ENCODE measurements around the gene GRIK4. TPM values are rescaled to one million over a fixed set of nuclear protein-coding genes. Genes with fewer than 3 reads are reported as not detected.

The GRIK4 gene
- total RNA-seq, 1 donor from 2014 or later, result 0.10 TPM

DNA sequence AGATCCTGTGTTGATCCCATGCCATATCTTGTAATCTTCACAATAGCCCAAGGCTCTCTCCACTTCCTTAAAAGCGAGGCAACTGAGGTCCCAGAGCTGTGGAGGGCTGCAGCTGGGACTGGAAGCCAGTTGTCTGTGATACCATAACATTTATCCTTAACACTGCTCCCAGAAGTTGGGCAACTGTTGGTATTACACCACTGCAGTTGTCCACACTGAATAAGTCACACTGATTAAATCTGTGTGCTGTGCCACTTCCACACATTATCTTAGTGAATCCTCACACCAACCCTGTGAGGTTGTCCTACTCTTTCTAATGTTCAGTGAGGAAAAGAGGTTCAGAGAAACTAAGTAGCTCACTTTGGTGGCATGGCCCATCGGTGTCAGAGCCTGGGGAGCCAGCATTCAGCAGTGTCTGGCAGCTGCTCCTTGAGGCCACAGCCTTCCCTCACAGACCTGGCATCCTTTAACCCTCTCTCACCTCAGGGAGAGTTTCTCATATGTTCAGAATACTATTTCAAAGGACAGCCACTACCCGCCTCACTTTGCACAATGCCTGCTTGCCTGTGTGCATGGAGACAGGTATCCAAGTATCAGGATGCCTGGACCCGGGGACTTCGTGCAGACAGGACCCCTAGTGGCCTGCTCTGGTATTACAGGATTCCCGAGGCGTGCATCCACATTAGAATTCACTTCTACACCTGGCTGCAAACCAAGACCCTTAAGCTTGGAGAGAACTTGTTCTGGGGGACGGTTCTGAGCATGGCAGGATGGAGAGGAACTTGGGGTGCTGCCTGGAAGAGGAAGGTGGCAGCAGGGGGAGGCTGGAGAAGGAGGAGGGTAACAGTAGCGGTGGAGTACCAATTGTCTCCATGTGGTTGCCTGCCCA is 290.5 kb downstream of the GRIK4 start:
- DNase-seq (ENCODE audit: low spot score), result no peak

DNA sequence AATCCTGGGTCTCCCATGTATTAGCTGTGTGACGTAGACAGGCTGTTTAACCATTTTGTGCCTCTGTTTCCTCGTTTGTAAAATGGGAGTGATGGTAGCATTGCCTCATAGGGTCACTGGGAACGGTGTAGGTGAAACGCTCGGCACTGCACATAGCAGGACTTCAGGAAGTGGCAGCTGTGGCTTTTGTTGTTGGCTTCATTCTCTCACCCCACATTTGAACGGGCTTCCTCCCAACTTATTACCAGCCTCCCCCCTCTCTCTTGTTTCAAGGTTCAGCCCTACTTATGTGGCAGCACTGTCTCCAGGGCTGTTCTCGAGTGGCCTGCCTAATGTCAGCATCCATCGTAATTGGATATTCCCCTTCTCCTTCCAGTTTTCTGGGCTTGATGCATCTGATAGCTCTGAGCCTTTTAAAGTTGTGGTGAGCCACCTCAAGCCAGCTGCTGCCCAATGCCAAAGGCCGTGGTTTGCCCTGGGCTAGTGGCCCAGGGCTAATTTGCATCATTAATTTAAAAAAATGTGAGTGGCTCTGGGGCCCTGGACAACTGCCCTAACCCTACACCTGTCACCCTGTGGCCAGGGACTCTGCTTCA is 294.5 kb downstream of the GRIK4 start:
- no peak for DNase-seq (ENCODE audit: low spot score)

DNA sequence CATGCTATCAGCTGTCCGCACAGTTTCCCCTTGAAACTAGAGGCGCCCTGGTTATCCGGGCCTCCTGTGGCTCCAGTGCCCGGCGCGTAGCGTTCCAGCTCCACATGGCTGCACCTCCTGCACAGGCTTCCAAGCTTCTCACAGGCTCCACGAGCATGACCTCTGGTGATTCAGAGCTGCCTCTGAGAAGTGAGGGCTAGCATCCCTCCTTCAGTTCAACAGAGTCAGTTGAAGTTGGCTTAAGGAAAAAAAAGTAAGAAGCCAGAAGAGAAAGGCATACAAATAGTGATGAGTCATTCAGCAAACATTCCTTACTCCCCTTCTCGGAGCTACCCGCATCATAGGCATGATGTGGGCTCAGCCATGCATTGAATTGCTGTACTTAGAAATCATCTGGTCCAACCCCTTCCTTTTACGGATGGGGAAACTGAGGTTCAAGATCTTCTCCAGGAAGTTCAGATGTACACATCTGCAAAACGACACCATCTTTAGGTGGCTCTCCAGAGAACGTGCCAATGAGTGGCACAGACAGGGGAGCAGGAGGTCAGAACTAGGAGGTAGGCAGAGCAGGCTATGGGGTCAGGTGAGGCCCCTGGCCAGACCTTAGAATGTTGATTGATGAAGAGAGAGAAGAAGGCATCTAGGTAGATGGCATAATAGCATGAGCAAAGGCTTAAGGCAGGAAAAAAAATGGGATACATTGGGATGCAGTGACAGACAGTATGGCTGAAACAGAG is 296.0 kb downstream of the GRIK4 start:
- no peak for DNase-seq (ENCODE audit: low spot score)

DNA sequence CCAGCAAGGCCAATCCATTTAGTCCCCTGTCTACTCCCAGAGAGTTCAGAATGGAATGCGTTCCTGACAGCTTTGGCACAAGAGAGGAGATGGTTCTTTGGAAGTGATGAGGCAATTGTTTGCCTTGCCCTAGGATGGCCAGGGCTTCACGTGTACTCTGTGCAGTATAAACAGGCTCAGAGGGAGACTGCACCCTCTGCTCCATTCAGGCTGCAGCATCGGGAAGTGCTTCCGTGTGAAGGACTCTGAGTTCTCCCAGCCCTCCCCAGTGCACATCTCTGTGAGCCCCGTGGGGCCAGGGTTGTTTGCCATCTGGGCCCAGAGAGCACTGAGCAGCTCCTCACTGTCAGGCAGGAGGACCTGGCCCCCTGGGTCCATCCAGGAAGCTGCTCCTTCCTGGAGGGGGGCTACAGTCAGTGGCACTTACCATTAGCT is 297.1 kb downstream of the GRIK4 start:
- no peak for DNase-seq (ENCODE audit: low spot score)

DNA sequence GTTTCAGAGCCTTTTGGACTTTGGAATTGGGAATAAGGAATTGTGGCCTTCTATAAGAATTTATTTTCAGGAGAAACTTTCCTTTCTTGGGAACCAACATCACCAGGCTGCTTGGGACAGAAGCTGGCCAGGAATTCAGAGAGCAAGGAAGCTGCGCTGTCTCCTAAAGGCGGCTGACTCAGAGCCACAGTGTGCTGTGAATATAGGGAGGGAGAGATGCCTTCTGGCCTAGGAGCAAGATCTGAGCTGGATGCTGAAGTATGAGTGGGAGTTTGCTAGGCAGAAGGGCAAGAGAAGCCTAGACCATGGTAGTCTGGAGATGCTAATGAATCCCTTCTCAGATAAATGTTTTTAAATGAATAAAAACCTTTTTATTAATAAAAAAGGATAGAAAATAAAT is 298.7 kb downstream of the GRIK4 start:
- no peak for DNase-seq (ENCODE audit: low spot score)

DNA sequence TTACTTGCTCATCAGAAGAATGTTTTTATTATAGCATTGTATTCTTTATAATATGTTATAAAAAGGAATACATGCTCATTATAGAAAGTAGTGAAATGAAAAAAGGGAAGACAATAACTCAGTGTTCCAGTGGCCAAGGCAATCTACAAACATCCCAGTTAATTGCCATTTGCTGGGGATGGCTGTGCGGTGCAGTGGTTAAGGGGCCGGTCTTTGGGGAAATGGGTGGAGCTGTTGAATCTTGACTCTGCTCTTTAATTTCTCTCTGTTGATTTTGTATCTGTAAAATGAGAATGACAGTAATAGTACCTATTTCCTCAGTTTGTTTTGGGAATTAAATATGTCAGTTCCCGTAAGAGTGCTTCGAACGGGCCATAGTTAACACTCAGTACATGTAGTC is 299.7 kb downstream of the GRIK4 start:
- no peak for DNase-seq (ENCODE audit: low spot score)

DNA sequence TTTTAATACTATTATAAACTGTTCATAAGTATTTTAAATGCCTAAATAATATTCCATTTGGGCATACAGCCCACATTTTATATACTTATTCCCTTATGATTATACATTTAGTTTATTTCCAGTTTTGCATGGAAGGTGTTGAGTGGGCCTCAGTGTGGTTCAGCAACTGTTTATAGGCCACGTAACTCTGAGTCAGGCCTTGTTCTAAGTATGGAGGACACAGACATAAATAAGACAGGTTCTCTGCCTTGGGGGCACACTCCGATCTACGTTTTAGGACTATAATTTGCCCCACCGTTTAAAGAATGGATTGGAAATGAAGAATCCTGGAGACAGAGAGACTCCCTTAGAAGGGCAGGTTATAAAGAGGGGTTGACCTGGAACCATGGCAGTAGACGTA is 300.2 kb downstream of the GRIK4 start:
- DNase-seq (ENCODE audit: low spot score), result no peak

DNA sequence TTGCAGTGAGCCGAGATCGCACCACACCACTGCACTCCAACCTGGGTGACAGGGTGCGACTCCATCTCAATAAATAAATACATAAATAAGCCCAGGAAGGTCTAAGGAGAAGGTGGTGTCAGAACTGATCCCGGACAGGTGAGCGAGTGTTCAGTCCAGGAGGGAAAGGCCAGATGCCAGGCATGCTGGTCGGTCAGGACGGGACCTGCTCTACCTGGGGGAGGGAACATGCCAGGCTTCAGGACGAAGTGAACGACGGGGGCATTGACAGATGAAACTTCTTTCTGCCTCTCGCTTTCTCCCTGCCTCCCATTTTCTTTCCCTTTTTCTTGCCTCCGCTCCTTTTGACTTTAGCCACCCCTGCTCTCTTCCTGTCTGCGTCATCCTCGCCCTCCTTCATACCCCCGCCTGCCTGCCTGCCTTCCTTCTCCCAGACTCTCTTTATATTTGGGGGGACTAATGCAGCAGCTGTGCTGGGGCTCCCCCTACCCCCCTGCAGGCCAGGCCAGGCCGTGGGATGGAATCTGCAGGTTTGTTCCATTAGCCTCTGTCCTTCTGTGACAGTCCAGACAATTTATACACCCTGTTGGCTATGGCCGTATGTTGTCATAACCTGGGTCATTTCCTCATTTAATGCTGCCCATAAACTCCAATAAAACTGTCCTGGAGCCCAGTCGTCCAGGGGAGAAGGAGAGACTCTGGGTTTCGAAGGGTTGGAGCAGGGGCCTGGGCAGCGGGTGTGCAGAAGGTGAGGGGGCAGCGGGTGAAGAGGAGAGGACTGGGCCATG is 303.2 kb downstream of the GRIK4 start:
- DNase-seq (ENCODE audit: low spot score), result no peak

DNA sequence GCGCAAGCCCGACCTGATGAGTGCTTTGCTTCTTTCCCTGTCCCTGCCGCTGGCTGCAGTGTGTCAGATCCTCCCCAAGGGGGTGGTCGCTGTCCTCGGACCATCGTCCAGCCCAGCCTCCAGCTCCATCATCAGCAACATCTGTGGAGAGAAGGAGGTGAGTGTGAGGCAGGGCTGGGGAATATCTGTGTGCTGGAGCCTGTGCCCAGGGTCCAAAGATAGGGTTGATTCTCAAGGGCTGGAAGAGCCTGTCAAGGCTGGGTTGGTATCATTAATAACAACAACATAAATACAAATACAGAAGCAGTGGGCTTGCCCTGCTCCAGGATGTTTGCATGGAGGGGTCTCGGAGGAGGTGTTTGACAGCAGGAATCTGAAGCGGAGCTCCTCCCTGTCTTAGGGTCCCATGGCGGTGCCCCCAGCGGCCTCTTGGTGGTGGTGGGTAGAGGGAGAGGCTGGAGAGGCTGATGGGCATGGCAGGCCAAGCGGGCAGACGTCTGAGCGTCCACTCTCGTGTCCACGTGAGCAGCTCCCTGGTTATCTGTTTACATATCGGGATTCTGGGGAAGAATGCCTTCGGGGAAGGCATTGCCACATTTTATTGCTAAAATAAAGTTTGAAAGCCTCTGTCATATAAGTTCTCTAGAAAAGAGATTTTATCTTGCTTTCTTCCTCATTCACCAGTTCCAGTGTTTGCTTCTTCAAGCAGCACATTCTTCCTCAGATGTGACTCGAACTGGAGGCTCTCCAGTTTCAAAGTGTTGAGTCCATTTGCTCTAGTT is 304.0 kb downstream of the GRIK4 start:
- no peak for DNase-seq (ENCODE audit: low spot score)

DNA sequence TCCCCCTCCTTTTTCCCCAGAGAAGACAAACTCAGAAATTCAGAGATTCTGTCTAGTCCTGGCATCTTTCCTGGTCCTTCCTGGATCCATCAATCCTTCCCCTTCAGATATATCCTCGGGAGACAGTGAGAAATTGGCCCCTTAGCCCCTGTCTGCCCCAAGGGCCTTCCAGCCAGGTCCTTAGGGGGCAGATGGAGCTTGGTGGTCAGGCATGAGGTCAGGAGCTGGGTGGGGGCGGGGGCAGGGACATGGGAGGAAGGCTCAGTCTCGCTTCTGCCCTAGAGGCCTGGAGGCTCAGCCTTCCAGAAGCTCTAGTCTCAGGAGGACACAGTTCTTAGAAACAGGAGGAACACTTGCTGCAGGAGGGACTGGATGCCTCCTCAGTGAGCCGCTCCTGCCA is 304.6 kb downstream of the GRIK4 start:
- no peak for DNase-seq (ENCODE audit: low spot score)

DNA sequence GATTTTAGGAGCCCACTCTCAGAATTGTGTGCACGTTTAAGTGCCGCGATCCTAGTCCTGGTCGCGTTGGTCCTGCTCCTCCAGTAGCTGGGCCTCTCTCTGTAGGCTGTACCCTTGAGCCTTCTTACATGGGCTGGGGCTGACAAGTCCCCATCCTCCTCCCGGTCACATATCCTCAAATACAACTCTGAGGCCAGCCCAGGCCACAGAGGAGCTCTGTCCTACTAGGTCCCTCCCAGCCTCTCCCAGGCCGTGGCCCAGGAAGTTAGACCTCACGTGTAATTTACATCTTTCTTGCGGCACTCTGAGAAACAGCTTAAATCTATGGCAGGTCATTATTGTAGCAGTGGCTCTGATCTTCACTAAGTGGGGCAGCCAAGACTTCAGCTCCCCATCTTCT is 305.2 kb downstream of the GRIK4 start:
- no peak for DNase-seq (ENCODE audit: low spot score)

DNA sequence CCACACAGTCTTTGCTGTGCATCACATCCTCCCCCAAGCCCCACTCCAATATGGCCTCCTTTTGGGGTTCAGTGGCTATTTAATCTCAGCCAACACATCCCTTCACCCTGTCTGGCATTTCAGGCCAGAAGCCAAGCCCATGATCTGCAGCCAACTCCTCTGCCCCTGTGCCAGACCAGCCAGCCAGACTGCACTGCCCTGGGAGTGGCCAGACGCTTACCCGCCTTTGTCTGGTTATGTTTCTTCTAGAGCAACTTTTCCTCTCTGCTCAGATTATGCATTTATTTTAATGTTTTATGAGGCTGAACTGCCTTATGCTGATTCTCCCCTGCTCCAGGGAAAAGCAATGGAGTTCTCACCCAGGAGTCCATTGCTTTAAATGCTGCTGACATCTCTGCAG is 305.6 kb downstream of the GRIK4 start:
- no peak for DNase-seq (ENCODE audit: low spot score)

DNA sequence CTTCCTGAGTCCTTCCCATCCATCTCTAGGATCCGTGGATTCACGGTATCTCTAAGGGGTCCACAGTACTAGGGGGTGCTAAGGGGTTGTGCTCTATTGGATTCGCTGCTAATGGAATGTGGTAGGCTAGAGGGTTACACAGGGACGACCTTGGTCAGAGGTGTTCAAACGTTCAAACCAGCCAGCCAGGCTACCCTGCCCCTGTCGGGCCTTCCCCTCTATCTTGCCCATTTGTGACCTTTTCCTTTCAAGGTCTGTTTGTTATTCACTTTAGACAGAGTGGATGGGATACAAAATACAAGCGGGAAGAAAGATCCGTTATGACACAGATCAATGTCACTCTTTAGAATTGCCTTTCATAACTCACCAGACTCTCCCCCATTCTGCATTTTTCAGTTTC is 306.5 kb downstream of the GRIK4 start:
- no peak for DNase-seq (ENCODE audit: low spot score)

DNA sequence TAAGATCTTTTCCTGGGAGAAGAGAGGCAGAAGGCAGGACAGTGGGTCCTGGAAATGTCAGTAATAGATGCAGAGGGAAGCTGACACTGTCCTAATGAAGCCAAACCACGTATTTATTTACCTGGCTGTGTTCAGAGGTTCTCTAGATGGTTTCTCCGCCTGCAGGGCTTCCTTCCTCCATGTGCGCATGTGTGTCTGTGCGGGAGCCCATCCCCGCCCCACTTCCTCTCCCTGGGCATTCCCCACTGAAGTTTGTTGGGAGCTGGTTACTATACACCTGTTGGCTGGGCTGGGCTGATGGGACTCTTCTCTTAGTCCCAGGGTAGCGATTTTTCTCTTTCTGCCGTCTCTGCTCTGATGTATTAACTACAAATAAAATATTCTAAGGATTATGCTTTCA is 307.5 kb downstream of the GRIK4 start:
- DNase-seq (ENCODE audit: low spot score), result no peak

DNA sequence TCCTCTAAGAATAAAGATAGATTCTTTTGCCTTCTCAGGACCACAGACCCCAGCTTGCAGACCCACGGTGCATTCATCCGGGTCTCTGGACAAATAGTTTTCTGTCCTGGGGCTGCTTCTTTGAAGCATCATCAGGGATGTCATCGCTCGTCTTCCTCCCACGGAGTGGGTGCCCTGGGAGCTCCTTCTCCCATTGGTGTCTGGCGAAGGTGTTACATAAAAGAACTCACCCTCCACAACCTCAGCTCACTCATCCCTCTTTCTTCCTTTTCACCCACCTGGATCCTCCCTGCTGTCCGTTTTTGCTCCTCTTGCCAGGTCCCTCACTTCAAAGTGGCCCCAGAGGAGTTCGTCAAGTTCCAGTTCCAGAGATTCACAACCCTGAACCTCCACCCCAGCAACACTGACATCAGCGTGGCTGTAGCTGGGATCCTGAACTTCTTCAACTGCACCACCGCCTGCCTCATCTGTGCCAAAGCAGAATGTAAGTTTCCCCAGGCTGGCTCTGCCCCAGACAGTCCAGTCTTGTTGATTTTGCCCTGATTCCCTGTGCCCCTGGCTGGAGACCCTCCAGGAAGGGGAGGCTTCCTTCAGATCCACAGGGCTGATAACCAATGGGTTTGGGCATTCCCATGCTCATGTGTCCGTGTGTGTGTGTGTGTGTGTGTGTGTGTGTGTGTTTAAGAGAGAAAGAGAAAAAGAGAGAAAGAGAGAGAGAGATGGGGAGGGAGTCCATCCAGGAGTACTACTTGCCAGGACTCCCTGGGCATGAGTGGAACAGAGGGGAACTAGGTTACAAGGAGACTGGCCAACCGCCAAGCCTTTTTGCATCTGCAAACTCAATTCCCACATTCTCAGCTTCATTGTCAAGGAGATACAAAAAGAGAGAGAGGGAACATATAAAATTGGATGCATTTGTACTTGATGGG is 308.2 kb downstream of the GRIK4 start:
- DNase-seq (ENCODE audit: low spot score), result no peak

DNA sequence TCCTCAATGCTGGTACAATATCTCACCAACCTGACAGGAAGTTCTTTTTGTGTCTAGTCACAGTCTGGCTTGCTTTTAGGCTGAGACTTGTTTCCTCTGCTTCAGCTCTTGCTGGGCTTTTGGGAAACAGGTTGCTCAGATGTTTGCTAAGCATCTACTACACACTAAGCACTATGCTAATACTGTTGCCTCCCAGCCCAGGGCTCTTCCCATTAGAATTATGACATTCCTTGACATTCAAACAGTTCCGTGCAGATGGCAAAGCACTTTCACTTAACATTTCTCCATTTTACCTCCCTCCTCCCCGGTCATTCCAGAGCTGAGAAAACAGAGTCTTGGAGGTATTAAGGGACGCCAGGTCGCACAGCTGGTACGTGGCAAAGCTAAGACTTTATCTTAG is 311.6 kb downstream of the GRIK4 start:
- DNase-seq (ENCODE audit: low spot score), result no peak

DNA sequence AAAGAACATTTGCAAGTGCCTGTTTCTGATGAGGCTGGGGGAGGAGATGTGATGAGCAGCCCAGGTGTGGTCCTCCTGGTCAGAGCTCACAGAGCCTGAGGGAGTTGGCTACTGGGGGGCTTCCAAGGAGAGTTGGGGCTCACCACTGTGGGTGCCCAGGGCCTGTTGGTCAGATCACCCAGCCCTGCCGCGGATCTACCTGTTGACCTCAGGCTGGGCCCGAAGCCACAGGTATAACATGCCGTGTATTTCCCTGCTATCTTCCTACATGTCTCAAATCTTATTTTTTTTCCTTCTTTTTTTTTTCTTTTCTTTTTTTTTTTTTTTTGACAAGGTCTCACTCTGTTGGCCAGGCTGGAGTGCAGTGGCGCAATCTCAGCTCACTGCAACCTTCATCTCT is 312.7 kb downstream of the GRIK4 start:
- DNase-seq (ENCODE audit: low spot score), result no peak

DNA sequence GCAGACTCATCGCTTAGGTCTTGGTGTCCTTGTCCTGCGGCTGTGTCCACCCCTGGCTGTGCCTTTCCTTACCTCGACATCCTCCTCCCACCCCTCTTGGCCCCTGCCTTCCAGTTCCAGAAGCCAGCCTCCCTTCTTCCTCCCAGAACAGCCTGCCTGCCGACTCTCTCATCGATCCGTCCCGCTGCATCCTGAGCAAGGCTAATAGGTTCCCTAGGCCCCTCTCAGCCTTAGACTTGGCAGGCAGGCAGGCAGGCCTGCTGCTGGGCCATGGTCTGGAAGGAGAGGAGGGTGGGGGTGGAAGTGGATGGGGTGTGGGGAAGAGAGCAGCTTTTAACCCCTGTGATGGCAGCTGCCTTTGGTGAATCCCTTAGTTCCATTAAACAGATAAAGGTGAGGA is 315.6 kb downstream of the GRIK4 start:
- DNase-seq (ENCODE audit: low spot score), result no peak

DNA sequence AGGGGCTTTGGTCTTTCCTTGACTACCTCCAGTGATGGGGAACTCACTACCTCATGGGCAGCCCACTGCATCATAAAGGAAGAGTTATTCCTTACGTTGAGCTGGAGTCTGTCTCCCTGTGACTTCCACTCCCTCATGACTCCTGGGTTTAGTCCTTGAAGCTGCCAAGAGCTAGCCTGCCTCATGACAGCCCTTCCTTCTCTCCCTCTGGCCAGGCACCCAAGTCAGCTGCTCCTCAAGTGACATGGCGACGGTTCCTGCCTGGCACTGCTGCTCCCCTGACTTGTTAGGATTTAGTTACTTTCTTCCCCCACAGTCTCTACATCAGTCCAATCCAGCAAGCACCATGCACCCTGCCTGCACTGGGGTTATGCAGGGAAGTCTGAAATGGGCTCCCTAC is 316.3 kb downstream of the GRIK4 start:
- no peak for DNase-seq (ENCODE audit: low spot score)

DNA sequence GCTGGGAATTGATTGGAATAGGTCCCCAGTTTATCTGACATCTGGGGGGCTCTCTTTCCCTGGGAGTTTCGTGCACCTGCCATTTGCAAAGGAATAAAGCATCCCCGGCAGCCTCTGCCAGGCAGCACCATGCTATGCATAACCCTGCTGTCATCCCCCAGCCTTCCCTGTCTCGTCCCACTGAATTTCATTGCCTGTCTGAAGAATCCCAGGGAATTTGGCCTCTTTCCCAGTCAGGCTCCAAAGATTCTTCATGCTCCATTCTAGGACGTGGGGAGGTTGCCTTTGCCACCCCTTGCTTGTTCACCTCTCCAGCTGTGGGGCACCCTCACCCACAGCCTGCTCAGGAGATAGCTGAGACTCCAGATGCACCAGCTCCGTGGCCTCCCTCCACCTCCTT is 317.3 kb downstream of the GRIK4 start:
- DNase-seq (ENCODE audit: low spot score), result no peak

All from mesenteric fat pad (tissue), 1 donor.